GM18858 (cell line): ENCODE data around the gene RPRD1B.
"Not testable (repeated sequence)": the region's sequence is repeated elsewhere in the genome, so short reads cannot be mapped to it uniquely, and the experiment has no call there.

Source experiments
- ATAC-seq: cut with Tn5 transposase; IDR thresholded peaks from one replicate; pipeline ENCODE4 v1.9.1; 2021; ENCODE audit not compliant: unreplicated experiment

Gene RPRD1B

DNA sequence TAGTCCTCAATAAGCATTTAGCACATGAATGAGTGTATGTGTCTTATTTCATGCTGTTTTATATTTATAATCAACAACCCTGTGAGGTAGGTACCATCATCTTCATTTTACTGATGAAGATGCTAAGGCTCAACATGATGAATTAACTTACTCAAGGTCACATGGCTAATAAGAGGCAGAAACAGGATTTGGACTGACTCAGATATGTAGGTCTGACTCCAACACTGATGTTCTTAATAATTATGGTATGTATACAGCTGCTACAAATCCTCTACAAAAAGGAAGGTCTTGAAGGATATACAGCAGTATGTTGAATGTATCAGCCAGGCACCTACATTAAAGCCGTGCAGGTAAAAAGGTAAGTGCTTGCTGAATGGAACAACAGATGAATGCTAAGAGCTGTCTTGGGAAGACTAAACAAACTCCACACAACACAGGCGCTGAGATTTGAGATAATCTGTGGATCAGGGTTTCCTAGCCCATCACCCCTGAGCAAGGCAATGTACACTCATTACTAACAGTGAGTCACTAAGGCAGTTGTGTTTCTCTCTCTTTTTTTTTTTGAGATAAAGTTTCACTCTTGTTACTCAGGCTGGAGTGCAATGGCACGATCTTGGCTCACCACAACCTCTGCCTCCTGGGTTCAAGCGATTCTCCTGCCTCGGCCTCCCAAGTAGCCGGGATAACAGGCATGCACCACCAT is 32.2 kb upstream of the RPRD1B start:
- ATAC-seq, result no peak

DNA sequence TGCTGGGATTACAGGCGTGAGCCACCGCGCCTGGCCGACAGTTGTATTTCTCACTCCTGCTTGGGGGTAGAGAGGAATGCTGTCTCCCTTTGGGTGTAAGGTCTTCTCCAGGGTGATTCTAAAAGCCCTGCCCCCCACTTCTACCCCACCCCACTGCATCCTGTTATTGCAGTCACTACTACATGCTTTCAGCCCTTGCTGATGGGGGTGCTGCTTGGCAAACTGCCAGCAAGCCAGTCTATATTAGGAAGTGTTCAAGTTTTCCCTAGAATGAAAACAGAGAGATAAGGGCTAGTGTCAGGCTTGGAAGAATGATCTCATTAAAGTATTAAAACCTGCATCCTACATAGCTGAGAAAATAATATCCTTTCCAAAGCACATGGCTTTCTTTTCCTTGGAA is 31.6 kb upstream of the RPRD1B start:
- no peak for ATAC-seq

DNA sequence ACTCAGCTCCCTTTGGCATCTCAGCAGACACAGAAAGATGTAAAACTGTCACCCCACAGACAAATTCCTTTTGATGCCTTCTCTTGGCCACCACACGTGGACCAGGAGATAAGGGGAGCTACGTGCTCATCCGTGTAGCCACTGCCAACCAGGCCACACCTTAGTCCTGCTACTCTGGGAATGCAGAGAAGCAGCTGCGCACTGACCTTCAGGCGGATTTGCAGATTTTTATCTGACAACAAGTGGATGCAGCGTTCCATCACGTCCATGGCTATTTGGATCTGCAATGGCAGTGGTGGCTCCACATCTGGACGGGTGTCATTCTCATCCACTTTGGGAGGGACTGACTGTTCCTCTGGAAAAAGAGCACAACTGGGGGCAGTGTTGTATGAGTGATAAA is 31.1 kb upstream of the RPRD1B start:
- ATAC-seq, result no peak

DNA sequence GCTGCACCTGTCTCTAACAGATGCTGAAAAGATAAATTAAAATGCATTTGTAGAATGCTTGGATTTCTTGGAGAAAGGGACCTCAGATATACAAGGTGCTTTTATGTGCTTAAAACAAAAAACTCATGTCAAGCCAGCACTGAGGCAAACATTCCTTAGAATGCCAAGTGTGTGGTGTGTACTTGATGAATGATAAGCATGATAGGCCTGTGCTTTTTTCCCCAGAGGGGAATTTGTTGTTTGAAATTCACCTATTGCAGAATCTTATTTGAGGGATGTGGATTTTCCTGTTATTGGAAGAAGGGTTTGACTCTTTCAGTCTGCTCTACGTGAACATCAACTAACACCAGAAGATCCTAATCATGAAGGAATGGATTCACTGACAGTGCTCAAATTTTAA is 29.1 kb upstream of the RPRD1B start:
- ATAC-seq, result no peak

DNA sequence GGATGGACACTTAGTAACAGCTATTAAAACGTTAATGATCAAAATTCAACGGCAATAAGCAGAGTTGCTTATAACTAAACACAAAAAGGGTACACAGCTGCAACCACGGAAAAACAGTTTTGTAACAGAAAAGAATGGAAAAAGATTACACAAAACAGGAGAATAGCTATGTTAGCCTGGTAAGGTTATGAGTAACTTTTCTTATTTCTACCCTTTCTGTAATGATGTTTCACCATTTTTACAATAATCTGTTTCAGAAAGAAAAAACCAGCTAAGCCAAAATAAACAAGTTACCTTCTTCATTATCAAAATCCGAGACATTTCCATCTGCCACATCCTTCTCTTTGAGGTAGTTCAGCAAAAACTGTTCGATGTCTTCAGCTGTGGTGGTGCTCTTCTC is 27.6 kb upstream of the RPRD1B start:
- no peak for ATAC-seq

DNA sequence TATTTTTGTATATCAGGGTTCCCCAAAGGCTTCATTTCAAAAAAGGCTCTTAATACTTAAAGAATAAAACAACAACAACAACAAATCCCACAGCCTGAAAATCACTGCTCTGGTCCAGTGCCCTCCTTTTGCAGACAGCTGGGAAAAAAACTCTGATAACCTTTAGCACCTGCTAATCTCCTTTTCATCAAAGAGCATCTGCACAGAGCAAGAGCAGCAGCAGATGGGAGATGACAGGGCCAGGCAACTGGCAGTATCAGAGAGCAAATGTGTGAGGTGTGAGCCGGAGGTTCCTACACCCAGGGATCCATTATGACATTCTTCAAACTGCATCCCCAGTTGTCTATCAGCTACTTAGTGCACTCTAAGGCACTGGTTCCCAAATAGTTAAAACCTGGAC is 26.0 kb upstream of the RPRD1B start:
- no peak for ATAC-seq

DNA sequence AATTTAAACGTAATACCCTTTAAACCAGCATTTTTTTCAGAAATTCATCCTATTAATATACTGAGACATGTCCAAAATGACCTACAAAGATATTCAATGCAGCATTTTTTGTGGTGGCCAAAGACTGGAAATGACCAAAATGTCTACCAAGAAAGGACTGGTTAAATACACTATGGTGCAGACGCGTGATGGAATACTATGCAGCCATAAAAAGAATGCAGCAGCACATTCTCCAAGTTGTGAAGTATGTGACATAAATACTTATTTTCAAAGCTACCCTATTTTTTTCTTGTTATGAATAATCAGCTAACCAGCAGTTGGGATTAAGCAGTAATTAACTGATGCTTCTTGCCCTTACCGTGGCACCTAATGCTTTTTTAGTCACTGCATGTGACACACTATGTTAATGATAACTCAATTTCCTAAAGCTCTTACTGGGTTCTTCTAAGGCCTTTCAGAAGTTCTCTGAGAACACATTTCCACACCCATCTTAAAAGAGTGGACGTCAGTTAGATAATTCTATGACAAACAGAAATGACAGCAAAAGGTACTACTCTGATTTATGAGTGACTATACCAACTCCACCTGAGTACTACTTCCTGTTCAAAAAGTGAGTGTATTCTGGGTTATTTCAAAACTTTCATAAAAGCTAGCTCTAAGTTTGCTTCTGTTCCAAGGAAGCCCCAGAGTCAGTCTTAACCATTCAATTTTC is 25.2 kb upstream of the RPRD1B start:
- no peak for ATAC-seq

DNA sequence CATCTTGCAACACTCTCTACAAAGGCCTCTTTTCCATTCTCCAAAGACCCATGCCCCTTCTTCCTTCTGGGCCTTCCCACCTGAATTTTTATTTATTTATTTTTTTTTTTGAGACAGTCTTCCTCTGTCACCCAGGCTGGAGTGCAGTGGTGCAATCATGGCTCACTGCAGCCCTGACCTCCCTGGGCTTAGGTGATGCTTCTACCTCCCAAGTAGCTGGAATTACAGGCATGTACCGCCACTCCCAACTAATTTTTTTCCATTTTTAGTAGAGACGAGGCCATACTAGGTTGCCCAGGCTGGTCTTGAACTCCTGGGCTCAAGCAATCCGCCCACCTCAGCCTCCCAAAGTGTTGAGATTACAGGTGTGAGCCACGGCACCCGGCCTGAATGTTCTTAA is 24.1 kb upstream of the RPRD1B start:
- not testable (repeated sequence) for ATAC-seq

DNA sequence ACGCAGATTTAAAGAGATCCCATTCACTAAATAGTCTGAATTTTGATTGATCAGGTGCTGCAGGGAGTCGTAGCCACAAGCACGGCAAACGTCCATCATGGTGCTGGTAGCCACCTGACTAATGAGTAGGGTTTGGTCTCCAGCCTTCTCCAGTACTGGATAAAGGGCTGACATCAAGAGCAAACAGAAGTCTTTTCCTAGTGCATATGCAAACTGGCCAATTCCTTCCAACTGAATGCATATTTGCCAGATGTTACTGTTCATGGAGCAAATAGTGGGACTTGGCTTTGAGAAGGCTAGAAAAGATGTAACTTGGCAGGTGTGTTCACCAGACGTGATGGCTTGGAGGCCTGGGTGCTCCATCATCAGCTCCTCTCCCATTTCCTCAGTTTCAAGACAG is 21.9 kb upstream of the RPRD1B start:
- ATAC-seq, result no peak

DNA sequence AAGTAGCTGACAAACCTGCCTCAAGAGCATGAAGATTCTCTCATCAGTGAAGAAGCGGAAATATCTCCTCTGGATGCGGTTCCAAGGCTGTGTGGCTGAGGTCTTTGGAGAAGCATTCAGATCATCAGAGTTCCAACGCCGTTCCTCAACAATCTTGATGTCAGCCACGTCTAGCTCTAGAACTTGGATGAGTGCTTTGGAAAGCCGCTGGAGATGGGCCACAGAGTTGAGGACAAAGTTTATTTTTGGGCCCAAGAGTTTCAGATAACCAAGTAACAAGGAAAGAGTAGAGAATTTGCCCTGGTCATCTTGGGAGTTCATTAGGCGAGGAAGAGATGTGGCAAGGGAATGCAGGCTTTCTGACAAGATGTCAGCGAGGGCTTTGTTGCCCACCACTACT is 21.2 kb upstream of the RPRD1B start:
- ATAC-seq, result no peak

DNA sequence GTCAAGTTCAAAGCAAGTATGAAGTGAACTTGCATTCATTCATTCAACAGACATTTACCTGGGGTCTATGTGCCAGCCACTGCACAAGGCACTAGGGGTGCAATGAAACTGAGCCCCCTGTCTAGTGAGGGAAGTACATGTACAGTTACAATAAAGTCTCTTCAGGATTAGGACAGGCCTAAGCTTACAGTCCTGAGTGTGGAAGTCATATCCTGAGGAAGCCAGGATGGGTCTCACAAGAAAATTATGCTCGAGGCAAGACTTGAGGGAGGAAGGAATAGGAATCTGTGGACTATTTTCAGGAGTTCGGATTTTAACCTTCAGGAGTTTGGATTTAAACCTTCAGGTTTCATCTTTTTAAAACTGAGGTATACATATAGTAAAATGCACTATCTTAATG is 19.7 kb upstream of the RPRD1B start:
- ATAC-seq, result no peak

DNA sequence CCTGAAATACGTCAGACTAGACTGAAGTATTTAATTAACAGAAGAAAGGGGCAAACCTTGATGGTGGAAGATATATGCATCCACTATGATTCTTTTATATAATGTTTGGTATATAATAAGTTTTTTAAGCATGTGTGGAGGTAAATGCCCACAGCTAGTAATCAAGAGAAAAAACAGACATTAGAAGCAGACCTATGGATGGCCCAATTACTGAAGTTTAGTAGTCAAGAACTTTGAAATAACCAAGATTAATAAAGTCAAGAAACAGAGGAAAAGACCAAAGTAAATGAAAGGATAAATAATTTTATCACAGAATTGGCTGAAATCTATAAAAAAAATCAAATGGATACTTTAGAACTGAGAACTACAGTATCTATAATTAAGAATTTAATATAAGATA is 15.6 kb upstream of the RPRD1B start:
- ATAC-seq, result no peak

DNA sequence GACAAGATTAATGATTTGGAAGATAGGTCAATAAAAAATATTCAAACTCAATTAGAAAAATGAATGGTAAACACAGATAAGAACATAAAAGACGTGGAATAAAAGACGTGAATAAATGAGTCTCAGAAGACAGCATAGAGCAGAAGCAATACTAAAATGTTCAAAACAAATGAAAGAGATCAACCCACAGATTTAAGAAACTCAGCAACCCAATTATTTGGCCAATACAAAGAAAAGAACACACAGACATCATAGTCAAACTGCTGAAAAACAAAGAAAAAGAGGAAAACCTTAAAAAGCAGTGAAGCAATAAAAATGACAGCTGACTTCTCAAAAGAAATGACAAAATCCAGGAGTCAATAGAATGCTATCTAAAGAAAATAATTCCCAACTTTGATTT is 15.2 kb upstream of the RPRD1B start:
- ATAC-seq, result no peak

DNA sequence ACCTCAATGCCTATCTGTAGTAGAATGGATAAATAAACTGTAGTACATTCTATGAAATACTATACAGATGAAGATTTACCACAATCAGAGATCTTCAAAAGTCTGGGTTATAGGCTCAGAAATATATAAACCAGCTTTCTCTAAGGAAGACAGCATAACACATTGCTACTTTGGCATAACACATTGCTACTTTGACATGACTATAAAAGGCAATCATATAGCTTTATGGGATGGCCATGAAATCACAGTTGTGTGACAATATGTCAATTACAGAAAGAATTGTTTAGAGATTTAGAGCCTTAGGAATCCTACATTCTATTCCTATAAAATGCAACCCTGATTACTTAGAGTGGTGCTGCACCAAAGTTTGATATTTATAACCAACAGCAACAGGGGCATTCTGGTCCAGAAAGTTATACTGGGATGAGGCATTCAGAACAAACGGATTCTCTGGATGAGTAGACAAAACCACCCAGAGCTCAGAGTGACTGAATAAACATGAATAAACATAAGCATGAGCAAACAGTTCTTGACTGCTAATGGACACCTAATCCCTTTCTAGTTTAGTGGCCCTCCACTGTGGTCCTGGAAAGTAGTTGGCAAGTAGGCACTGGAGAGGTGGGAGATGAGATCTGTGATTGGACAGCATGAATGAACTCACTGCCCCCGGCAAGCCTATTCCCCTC is 12.3 kb upstream of the RPRD1B start:
- ATAC-seq, result no peak

DNA sequence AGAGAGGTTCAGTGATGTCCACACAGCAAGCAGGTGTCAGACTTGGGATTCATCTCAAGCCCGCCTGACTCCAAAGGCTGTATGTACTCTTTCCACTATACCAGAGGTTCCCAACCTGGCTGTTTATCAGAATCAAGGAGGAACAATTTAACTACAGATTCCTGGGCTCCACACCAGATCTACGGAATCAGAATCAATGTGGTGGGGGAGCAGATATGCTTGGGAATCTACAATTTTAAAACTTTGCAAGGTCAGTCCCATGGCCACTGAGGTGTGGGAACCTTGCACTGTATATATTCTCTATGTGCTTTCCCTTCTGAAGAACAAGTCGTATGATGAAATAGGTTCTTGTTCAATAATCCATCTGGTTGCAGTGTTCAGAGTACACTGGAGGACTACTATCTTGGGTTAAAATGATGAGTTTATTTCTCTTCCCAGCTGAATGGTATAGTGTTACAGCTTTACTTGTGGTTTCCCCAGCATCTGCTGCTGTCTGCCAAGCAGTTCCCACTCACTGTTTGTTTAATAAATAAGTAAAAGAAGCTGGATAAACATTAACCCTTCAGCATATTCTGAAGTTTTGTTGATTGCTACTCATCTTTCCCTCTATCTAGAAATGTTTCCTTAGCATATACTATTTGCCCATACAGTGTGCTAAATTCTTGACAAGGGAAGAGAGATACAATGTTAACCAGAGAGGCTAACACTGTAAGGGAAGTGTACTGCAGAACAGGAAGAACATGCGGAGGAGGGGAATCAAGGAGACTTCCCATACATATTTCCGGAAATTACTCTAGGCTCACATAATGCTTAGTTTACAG is 10.2 kb upstream of the RPRD1B start:
- ATAC-seq, result no peak

DNA sequence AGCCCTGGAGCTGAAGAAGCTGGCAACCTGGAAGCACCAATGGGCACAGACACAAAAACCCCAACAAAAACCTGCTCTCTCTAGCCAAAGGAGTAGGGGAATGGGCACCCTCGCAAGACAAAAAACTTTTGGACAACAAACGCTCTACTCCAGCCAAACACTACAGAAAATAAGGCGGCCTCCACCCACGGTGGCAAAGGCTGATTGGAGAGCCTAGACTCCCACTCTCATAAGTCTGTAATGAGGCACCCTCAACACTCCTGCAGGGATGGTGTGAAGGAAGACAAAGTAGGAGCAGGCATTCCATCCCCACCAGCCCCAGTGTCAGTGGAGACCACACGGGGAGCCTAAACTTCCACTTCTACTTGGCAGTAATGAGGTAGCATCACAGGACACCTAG is 9.1 kb upstream of the RPRD1B start:
- ATAC-seq, result no peak

DNA sequence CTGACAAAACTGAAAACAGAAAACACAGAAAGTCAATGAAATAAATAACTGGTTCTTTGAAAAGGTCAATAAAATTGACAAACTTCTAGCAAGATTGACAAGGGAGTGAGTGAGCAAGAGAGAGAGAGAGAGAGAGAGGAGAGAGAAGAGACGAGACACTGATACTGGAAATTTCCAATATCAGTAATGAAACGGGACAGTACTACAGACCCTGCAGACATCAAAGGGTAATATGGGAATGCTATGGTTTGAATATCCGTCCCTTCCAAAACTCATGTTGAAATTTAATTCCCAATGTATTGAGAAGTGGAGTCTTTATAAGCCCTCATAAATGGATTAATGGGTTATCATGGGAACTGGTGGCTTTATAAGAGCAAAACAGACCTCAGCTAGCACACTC is 4.1 kb upstream of the RPRD1B start:
- ATAC-seq, result no peak

DNA sequence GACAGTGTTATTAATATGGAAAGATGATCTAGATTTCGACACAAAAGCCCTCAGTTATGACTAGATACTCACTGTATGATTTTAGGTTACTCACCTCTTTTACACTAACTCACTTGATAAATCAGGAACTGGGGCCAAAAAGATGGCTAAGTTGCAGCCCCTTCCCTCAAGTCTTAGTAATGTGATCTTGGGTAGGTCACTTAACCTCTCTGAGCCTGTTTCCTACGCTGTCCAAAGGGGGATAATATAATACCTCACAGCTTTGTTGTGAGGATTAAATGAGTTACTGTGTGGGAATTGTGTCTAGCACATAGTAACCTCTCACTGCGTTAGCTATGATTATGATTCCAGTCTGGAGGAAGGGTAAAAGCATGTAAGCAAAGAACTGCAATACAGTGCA is 1.6 kb upstream of the RPRD1B start:
- no peak for ATAC-seq

DNA sequence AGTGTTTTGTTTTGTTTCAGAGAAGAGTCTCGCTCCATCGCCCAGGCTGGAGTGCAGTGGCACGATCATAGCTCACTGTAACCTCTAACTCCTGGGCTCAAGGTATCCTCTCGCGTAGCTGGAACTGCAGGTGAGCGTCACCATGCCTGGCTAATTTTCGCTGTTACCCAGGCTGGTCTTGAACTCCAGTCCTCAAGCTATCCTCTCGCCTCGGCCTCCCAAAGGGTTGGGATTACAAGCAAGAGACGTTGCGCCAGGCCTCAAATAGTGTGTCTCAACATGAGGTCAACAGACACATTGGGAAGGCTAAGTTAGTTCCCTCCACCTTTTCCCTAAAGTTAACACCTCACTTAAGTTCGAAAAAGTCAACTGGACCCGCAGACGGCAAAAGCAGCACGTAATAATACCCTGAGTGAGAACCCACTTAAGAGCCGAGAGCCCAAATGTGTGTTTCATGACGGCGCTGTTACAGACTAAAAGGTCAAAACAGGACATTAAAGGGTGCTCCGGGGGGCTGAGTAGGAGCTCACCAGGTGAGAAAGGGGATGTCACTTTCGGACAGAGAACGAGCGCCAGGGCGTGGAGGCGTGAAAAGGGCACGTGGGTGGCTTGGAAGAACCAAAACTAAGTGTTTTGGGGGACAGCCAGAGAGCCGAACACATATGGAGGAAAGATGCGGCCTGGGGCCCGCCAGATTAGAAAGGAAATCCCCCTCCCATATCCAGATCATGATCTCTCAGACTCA is 789 bp upstream of the RPRD1B start:
- peak; percentile 20 for ATAC-seq

DNA sequence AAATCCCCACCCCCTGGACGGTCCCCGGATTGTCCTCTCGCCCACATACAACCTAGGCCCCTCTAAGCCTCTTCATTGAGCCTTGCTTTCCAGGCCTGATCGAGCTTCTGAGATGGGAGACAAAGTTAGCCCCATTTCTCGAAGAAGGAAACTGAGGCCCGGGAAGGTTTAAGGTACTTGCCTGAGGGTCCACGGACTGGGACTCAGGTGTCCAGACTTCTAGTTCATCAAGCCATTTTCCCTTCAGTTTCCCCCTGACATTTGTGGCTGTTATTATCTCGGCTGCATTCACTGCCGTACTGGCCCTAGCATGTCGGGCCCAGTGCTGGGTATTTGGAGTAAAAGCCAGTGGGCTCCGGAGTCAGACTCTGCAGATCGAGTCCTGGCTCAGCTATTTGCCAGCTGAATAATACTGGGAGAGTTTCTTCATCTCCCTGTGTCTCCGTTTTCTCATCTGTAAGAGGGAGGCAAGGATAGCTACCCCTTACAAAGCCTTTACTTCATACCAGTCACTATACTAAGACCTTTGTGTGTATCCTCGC is 633 bp downstream of the RPRD1B start:
- no peak for ATAC-seq

DNA sequence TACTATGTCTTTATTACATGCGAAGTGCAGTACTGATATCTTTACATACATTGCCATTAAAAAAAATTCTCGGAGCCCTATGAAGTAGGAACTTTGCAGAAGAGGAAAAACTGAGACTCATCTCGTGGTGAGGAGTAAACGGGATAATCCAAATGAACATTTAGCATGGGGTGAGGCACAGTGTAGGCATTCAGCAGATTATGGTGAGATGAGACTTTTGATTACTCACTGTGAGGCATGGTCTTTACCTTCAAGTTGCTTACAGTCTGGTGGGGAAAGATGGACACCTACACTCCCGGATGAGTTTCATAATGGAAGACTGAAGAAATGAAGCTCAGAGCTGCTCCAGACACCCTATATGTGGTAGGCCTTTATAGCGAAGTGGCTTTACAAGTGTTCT is 1.4 kb downstream of the RPRD1B start:
- no peak for ATAC-seq
